ENCODE data around the gene INPP4A.

Gene INPP4A

DNA sequence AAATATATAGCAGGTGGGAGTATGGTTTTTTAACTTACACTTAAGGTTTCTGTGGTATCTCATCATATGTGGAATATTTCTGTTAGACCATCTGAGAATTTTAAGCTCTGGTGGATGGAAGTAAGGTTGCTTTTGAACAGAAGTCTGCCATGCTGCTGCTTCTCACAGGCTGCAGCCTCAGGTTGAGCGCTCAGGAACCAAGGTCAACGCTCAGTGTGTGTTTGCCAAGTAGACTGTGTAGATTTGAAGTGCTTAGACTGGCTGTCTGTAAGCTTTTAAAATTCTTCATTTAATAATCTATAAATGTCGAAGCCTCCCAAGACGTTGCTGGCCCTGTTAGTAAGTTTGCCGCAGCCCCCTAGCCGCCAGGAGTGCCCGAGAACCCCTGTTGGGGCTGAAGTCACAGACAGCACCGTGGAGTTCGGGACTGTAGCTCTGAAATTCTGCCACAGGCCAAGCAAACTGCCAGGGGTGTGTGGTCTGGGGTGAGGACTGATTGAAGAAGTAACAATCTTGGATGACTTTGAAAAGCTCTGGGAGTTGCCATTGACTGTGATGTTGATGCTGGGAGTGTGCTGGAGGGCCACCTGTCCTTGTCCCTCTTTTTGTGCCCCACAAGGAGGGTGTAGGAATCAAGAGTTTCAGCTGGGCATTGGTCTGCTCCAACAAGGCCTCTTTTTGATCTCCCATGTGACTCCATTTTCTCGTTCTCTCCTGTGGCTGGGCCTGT, 26.9 kb downstream of the INPP4A start:
- Histone ChIP-seq H3K9me3 (ENCODE audit: severe bottlenecking) (no peaks in the 10 kb centered on the region), H3K36me3 (ENCODE audit: low read depth) (no peaks in the 10 kb centered on the region), H3K27me3 (ENCODE audit: insufficient read depth, poor library complexity, severe bottlenecking) (no peaks in the 10 kb centered on the region), H3K4me3 (ENCODE audit: severe bottlenecking) (no peak overlapping the region), H3K27ac (ENCODE audit: poor library complexity, severe bottlenecking) (no peak overlapping the region), H3K4me1 (ENCODE audit: insufficient read depth, poor library complexity, severe bottlenecking) (peaks cover 10% of the 10 kb centered on the region)
- ATAC-seq (ENCODE audit: low read depth) (no peak), DNase-seq (ENCODE audit: low spot score) (no peak)
- TF ChIP-seq, protein P1, sequence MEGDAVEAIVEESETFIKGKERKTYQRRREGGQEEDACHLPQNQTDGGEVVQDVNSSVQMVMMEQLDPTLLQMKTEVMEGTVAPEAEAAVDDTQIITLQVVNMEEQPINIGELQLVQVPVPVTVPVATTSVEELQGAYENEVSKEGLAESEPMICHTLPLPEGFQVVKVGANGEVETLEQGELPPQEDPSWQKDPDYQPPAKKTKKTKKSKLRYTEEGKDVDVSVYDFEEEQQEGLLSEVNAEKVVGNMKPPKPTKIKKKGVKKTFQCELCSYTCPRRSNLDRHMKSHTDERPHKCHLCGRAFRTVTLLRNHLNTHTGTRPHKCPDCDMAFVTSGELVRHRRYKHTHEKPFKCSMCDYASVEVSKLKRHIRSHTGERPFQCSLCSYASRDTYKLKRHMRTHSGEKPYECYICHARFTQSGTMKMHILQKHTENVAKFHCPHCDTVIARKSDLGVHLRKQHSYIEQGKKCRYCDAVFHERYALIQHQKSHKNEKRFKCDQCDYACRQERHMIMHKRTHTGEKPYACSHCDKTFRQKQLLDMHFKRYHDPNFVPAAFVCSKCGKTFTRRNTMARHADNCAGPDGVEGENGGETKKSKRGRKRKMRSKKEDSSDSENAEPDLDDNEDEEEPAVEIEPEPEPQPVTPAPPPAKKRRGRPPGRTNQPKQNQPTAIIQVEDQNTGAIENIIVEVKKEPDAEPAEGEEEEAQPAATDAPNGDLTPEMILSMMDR (IDR thresholded peaks at IDR 0.05; ENCODE audit: poor library complexity, severe bottlenecking): no peak

DNA sequence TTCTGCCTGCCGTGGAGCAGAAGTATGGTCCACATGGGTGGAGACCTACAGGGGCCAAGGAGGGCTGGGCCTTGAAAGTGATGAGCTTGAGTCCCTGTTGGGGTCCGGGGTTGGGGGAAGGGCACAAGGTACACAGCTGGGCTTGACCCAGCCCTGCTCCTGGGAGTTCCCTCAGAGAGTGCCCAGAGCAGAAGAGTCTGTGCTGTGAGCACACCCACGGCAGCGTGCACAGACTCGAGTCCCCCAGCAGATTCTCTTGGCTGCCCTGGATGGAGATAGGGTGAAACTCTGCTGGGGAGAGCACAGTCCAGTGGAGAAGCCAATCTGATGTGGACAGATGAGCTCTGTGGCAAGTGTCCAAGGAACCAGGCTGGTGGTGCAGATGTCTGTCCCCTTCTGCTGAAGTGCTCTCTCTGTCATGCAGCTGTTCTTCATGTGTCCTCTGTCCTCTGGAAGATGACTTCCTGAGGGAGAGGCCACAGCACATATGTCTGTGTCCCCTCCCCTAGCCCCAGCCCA, 27.5 kb downstream of the INPP4A start:
- TF ChIP-seq, protein P1 (IDR thresholded peaks at IDR 0.05; ENCODE audit: poor library complexity, severe bottlenecking): no peak
- H3K4me1 ChIP-seq (ENCODE audit: insufficient read depth, poor library complexity, severe bottlenecking): peaks cover 8% of the 10 kb centered on the region
- H3K27me3 ChIP-seq (ENCODE audit: insufficient read depth, poor library complexity, severe bottlenecking): no peaks in the 10 kb centered on the region
- ATAC-seq (ENCODE audit: low read depth) (no peak), DNase-seq (ENCODE audit: low spot score) (no peak)
- no peak overlapping the region for H3K27ac ChIP-seq (ENCODE audit: poor library complexity, severe bottlenecking)
- H3K36me3 ChIP-seq (ENCODE audit: low read depth): no peaks in the 10 kb centered on the region
- no peak overlapping the region for H3K4me3 ChIP-seq (ENCODE audit: severe bottlenecking)
- H3K9me3 ChIP-seq (ENCODE audit: severe bottlenecking): no peaks in the 10 kb centered on the region

DNA sequence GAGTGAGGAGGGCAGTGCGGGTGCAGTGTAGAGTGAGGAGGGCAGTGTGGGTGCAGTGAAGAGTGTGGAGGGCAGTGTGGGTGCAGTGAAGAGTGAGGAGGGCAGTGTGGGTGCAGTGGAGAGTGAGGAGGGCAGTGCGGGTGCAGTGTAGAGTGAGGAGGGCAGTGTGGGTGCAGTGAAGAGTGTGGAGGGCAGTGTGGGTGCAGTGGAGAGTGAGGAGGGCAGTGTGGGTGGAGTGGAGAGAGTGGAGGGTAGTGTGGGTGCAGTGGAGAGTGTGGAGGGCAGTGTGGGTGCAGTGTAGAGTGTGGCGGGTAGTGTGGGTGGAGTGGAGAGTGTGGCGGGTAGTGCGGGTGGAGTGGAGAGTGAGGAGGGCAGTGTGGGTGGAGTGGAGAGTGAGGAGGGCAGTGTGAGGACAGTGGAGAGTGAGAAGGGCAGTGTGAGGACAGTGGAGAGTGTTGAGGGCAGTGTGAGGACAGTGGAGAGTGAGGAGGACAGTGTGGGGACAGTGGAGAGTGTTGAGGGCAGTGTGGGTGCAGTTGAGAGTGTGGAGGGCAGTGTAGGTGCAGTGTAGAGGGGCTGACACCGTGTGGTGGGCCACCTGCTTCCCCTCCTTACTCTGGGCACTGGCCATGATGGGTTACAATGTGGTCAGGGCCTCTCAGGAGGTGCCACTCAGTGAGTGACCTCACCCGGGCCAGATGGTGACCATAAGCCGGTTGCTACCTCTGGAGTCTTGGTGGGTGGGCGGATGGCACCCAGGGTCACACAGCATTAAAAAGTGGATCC, 28.5 kb downstream of the INPP4A start:
- H3K9me3 ChIP-seq (ENCODE audit: severe bottlenecking): no peaks in the 10 kb centered on the region
- H3K4me1 ChIP-seq (ENCODE audit: insufficient read depth, poor library complexity, severe bottlenecking): peaks cover 8% of the 10 kb centered on the region
- DNase-seq (ENCODE audit: low spot score) (no peak), ATAC-seq (ENCODE audit: low read depth) (no peak)
- TF ChIP-seq, protein P1 (IDR thresholded peaks at IDR 0.05; ENCODE audit: poor library complexity, severe bottlenecking): no peak
- H3K27me3 ChIP-seq (ENCODE audit: insufficient read depth, poor library complexity, severe bottlenecking): no peaks in the 10 kb centered on the region
- no peaks in the 10 kb centered on the region for H3K36me3 ChIP-seq (ENCODE audit: low read depth)
- no peak overlapping the region for H3K4me3 ChIP-seq (ENCODE audit: severe bottlenecking)
- H3K27ac ChIP-seq (ENCODE audit: poor library complexity, severe bottlenecking): no peak overlapping the region

DNA sequence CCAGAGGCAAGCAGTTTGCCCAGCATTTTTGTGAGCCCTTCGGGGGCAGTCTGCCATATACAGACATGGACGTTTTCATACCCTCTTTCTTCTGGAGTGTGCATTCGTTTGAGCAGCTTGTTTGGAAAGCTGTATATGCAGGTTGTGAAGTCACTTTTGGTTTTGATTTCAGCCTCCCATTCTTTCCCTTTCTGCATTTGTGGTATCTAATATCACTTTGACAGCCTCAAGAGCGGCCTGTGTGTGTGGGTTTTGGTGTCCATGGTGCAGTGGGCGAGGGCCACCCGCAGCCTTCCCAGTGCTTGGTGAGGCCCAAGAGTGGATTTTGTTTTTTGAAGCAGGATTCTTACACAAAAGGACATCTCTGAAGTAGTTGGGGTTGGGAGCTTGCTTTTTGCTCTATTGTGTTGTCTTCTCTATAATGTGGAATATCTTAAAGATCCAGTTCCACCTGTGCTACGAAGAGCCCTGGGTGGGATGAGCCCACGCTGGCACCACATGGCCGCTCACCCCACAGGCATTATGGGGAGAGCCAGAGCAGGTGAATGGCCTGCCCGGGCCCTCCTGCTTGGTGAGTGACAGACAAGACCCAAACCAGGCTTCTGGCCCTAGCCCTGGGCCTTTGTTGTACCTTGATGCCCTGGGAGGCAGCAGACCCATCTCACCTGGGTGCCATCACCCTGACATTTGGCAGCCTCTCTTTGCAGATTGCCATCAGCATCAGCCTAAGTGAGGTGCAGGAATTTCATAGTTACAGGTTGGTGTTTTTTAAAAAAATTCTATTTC, 29.5 kb downstream of the INPP4A start:
- Histone ChIP-seq H3K36me3 (ENCODE audit: low read depth) (no peaks in the 10 kb centered on the region), H3K27me3 (ENCODE audit: insufficient read depth, poor library complexity, severe bottlenecking) (no peaks in the 10 kb centered on the region), H3K27ac (ENCODE audit: poor library complexity, severe bottlenecking) (no peak overlapping the region), H3K9me3 (ENCODE audit: severe bottlenecking) (no peaks in the 10 kb centered on the region), H3K4me1 (ENCODE audit: insufficient read depth, poor library complexity, severe bottlenecking) (peaks cover 13% of the 10 kb centered on the region), H3K4me3 (ENCODE audit: severe bottlenecking) (no peak overlapping the region)
- DNase-seq (ENCODE audit: low spot score) (no peak), ATAC-seq (ENCODE audit: low read depth) (no peak)
- TF ChIP-seq, protein P1 (IDR thresholded peaks at IDR 0.05; ENCODE audit: poor library complexity, severe bottlenecking): no peak

Measured in RWPE2 (cell line).